Measurements from ENCODE around the gene MAP3K7CL.

GRCh38 chr21:29193072-29193471 is 62.6 kb downstream of the MAP3K7CL start:
- TF ChIP-seq CTCF (IDR thresholded peaks at IDR 0.05) (no peak), POLR2A (IDR thresholded peaks at IDR 0.05; ENCODE audit: low read depth) (no peak), EP300 (IDR thresholded peaks at IDR 0.05) (no peak), POLR2AphosphoS5 (IDR thresholded peaks at IDR 0.05) (no peak)
